GM18951 (cell line): Measurements from ENCODE around the gene FNBP1L.
"Not testable (repeated sequence)": the region's sequence is repeated elsewhere in the genome, so short reads cannot be mapped to it uniquely, and the experiment has no call there.

Source experiments
- POLR2A ChIP-seq: IDR thresholded peaks from 4 replicates; pipeline ENCODE4 v1.6.1; 2011; ENCODE audit warnings: mild to moderate bottlenecking; ENCODE audit not compliant: insufficient read length, insufficient read depth; ENCODE audit errors: extremely low read depth
- in situ Hi-C: fragments of 300-500 bp; cut with MboI; formaldehyde crosslinking; loops from one replicate; pipeline ENCODE4 v1.12.0; 2022; ENCODE audit warnings: low sequenced_read_pairs, mixed read lengths, inconsistent platforms; ENCODE audit not compliant: unreplicated experiment

Gene FNBP1L

GRCh38 chr1:93581917-93582850 is 134.3 kb downstream of the FNBP1L start:
- no peak for TF ChIP-seq POLR2A
- in situ Hi-C loops: no loop called here

- in situ Hi-C loops: no loop called here
- TF ChIP-seq POLR2A: no peak
Observed at GRCh38 chr1:93584261-93585003, 136.5 kb downstream of the FNBP1L start.

GRCh38 chr1:93585059-93585966 is 137.4 kb downstream of the FNBP1L start:
- in situ Hi-C loops: no loop called here
- no peak for TF ChIP-seq POLR2A

GRCh38 chr1:93587354-93587753 is 139.4 kb downstream of the FNBP1L start:
- no peak for TF ChIP-seq POLR2A
- in situ Hi-C loops: no loop called here

- TF ChIP-seq POLR2A: no peak
- in situ Hi-C loops: no loop called here
Observed at GRCh38 chr1:93588206-93588605, 140.3 kb downstream of the FNBP1L start.

GRCh38 chr1:93588955-93589354 is 141.0 kb downstream of the FNBP1L start:
- in situ Hi-C loops: no loop called here
- TF ChIP-seq POLR2A: no peak

DNA sequence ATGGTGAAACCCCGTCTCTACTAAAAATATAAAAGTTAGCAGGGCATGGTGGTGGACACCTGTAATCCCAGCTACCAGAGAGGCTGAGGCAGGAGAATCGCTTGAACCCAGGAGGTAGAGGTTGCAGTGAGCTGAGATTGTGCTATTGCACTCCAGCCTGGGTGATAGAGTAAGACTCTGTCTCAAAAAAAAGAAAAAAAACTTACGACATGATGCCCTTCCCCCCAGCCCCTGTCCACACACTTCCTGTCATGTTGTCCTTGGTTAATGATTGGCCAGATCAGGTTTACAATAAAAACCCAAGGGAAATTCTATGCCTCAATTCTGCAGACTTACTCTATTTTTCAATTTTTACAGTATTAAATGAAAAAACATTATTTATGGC is 143.4 kb downstream of the FNBP1L start:
- in situ Hi-C loops: not testable (repeated sequence)

DNA sequence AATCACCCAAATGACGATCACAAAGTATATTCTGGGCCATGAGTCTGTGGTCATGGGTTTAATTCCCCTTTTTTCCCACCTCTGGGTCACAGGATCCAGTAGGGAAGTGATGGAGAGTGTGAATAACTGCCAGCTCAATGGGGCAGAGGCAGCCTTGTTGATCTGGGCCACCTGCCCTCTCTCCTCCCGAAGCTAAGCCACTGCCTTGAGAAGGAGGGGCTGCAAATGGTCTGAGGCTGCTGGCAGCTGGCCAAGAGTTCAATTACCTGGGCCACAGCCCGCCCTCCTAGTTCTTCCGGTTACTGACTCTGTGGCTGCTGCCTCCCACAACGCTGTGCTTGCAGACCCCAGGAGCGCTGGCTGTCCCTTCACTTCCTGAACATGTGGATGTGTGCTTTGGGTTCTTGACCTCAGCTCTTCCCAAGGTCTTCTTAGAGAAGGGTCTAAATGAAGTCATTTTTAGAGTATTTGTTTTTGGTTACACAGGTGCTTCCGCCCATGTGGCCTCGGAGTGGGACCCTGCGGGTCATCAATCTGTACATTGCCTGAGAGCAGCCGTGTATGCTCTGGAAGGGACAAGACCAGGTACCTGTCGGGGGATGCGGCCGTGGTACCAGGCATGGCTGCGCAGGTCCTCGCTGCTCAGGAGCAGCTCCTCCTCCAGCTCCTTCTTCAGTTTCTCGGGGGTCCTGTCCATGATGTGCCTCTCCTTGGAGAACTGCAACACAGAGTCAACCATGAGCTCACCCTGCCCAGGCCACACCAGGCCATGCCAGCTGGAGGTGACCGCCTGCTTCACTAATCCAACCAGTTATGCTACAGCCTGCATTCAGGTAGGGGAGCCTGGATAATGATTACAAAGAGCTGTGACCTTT is 144.0 kb downstream of the FNBP1L start:
- in situ Hi-C loops: no loop called here
- no peak for TF ChIP-seq POLR2A

GRCh38 chr1:93592551-93592949 is 144.6 kb downstream of the FNBP1L start:
- in situ Hi-C loops: no loop called here
- no peak for TF ChIP-seq POLR2A

- in situ Hi-C loops: no loop called here
- no peak for TF ChIP-seq POLR2A
Observed at GRCh38 chr1:93593854-93594602, 146.1 kb downstream of the FNBP1L start.

GRCh38 chr1:93594603-93594880 is 146.6 kb downstream of the FNBP1L start:
- no peak for TF ChIP-seq POLR2A
- in situ Hi-C loops: no loop called here

DNA sequence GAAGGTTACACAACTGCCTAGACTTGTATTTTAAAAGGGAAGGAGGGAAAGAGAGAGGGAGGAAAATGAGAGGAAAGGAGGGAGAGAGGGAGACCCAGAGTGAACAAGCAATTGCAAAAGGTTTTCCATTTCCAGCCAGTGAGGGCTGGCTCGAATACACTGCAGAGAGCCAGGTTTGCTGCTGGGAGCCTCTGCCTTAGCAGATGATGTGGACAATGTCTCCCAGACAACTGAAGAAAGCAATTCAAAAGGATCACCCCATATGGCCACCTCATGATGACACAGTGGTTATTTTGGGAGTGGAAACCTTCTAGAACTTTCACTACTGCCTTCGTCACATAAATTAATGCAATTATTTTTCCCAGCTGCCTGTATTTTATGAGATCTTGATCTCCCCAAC is 147.3 kb downstream of the FNBP1L start:
- no peak for TF ChIP-seq POLR2A
- in situ Hi-C loops: no loop called here
